GM21825 (cell line): ENCODE data around the gene EEF2K.
A peak's percentile ranks its signal among the peaks of the same experiment; 100 is the strongest.
"Not testable (repeated sequence)": the region's sequence is repeated elsewhere in the genome, so short reads cannot be mapped to it uniquely, and the experiment has no call there.

Source experiments
- ATAC-seq: cut with Tn5 transposase; IDR thresholded peaks from one replicate; pipeline ENCODE4 v1.9.1; 2021; ENCODE audit warnings: mild to moderate bottlenecking, moderate library complexity; ENCODE audit not compliant: unreplicated experiment

Gene EEF2K

DNA sequence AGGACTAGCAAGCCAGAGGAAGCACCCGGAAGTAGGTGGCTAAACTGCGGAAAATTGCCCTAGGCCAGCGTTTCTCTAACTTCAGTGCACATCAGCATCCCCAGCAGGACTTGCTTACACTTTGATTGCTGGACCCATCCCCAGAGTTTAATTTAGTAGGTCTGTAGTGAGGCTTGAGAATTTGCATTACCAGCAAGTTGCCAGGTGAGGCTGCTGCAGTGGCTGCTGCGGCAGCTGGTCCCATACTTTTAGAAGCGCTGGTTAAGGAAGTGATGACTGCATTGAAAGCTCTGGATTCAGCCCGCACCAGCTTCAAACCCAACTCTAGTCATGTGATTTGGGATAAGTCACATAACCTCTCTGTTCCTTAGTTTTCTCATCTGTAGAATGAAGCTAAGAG lies 4.2 kb downstream of the EEF2K start:
- no peak for ATAC-seq

DNA sequence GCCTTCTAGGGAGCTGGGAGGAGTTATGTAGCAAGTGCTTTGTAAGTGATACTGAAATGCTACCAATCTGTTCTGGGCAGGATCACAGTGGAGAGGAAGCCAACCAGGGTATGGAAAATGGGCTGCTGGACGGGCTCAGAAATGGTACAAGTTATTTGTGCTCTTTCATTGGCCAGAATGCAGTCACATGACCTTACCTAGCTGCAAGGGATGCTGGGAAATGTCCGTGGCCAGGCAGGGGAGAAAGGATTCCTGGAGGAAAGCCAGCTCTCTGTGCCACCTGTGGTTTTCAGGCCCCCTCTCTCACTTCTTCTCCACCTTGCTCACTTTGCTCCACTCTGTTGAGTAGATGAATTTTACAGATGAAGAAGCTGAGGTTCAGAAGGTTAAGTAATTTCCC lies 4.8 kb downstream of the EEF2K start:
- no peak for ATAC-seq

DNA sequence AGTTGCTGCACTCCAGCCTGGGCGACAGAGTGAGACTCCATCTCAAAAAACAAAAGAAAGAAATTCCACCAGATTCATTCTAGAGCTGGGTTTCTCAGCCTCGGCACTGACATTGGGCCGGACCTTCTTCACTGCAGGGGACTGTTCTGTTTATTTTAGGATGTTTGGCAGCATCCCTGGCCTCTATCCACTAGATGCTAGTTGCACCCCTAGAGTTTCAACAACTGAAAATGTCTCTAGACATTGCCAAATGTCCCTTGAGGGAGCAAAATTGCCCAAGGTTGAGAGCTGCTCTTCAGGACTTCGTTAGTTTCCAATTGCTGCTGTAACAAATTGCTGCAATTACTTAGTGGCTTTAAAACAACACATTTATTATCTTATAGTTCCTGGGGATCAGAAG lies 7.2 kb downstream of the EEF2K start:
- no peak for ATAC-seq

DNA sequence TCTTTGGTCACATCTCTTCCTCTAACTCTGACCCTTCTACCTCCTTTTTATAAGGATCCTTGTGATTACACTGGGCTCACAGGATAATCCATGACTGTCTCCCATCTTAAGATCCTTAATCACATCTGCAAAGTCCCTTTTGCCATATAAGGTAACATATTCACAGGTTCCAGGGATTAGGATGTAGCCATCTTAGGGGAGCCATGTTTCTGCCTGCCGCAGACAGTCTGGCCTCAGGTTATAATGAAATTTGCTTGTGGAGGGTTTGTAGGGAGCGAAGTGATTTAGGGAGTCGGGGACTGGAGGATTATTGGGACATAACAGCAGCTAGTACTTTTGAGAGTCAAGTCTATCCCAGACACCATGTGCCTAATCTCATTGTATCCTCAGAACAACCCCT lies 7.7 kb downstream of the EEF2K start:
- ATAC-seq: no peak

DNA sequence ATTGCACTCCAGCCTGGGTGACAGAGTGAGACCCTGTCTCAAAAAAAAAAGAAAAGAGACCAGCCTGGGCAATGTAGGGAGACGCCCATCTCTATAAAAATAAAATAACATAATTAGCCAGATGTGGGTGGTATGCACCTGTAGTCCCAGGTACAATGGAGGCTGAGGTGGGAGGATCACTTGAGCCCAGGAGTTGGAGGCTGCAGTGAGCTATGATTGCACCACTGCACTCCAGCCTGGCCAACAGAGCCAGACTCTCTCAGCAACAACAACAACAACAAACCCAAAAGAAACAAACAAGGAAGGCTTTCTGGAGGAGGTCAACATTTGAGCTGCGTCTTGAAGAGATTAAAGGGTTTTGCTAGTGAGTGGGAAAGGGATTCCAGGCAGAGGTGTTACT lies 8.3 kb downstream of the EEF2K start:
- no peak for ATAC-seq

DNA sequence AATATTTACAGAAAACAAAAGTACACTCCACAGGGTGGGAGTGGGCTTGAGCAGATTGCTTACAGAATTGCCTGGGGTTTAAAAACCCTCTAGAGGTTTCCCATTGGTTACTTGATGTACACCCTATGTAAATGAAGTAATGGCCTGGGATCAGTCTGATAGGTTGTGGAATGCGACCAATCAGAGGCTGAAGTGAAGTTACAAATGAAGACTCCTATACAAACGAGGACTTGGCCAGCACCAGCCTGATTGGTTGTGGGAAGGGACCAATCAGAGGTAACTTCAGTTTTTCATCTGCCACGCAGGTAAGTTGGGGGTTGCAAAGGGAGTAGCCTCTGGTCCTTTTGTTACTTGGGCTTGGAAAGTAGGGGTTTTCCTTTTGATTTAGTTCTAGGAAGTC lies 8.8 kb downstream of the EEF2K start:
- ATAC-seq: no peak

DNA sequence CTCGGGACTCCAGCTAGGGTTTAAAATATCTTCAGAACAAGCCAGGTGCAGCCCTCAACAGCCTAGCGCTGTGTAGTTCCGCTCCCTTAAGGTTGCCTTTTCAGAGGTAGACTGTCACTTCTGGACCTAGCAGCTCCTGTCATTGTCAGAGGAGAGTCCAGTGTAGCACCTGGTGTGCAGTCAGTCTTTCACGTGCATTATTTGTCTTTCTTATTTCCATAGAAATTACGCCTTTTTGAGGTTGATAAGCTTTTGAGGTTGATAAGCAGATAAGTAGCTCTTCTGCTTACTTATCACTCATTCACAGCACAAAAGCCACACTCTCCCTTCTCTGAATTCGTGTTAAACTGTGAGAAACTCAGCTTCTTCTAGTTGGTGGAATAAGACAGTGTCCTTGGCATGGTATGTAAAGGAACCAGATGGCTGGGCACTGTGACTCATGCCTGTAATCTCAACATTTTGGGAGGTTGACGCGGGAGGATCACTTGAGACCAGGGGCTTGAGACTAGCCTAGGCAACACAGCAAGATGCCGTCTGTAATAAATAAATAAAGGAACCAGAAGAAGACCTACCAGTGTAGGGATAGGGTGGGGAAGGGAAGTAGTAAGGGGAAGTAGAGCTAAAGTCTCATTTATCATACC lies 10.2 kb downstream of the EEF2K start:
- ATAC-seq: no peak

DNA sequence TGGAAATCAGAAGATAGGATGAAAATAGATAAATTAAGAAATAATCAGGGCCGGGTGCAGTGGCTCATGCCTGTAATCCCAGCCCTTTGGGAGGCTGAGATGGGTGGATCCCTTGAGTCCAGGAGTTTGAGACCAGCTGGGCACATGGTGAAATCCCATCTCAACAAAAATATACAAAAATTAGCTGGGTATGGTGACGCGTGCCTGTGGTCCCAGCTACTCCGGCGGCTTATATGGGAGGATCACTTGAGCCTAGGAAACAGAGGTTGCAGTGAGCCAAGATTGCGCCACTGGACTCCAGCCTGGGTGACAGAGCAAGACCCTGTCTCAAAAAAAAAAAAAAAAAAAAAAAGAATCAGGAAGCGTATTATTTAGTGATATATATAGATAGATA lies 10.8 kb downstream of the EEF2K start:
- ATAC-seq: not testable (repeated sequence)

DNA sequence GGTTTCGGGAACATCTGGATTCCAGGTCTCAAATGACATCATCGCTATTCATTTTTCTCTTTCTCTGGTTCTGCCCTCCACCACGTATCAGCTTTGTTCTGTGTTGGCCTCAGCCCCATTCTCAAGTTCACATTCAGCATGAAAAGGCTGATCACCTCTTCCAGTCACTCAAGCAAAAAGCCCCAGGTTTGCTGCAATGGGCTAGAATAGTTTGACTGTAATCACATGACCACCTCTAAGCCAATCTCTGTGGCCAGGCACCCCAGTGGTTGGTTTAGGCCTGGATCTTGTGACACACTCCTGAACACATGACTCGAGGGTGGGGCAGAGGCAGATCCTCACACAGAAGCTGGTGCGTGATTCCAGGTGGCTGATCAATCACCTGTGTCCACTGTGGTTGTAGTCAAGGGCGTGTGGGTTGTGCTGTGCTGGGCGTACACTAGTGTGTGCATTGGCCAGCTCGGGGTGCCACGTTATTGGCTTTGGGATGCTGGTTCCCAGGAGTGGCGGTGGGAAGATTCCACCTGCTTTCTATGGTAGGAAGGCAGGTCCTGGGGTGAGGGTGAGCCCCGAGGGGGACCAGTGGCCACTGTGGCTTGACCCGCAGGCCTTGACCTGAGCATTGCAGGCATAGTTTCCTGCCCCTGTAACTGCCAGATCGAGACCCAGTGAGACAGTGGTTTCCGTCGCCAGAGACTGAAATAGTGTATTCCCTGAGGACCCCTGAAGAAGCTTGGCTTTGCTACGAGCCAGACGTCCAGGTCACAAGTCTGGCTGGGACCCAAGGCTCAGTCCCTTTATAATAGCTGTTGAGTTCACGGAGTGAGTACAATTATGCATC lies 12.0 kb downstream of the EEF2K start:
- peak; percentile 77 for ATAC-seq

DNA sequence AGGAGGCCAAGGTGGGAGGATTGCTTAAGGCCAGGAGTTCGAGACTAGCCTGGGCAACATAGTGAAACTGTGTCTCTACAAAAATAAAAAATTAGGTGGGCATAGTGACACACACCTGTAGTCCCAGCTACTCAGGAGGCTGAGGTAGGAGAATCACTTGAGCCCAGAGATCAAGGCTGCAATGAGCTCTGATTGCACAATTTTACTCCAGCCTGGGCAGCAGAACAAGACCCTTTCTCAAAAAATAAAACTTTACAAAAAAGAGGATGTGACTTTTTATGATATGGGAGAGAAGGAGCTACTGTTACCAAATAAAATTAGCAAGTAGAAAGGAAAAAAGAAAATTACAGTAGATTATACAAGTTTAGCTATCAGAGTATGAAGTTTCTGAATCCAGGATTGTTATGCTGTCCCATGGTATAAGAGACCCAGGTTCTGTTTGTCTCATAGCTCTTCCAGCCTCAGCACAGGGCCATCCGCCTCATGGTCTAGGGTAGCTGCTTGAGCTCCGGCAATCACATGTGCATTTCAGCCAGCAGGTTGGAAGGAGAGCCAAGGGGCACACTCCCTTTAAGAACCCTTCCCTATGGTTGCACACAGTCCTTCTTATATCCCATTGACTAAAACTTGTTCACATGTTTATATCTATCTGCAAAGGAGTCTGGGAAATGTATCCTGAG lies 13.5 kb downstream of the EEF2K start:
- ATAC-seq: no peak

DNA sequence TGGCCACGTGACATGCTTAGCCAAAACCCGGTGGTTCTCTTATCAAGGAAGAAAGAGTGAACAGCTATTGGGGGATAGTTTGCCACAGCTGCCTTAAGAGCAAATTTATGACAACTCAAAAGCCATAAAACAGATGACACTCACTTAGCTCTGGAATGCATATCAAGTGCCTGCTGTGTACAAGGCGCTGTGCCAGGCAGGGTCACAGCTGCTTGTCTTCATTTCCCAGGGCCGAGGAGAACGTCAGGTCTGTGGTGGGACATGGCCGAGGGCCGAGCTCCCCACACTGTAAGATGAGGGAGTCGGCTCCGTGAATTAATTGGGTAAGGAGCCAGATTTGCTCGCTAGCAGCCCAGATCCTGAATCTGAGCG lies 14.0 kb downstream of the EEF2K start:
- ATAC-seq: no peak

DNA sequence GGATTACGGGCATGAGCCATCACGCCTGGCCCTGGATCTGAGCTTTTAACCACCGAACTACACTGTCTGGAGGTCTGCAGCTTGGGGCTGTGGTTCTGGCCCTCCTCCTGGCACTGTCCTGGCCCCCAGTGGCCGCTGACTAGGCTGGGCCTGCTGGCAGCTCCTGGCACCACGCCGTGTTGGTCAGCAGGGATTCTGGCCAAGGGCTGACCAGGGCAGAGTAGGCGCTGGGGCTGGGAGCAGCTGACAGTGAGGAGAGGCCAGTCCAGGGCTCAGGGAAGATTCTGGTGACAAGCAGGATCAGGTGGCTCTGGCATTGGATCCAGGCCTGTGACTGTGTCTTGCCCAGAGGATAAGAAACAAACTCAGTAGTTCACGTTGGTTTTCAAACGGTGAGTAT lies 14.6 kb downstream of the EEF2K start:
- no peak for ATAC-seq

DNA sequence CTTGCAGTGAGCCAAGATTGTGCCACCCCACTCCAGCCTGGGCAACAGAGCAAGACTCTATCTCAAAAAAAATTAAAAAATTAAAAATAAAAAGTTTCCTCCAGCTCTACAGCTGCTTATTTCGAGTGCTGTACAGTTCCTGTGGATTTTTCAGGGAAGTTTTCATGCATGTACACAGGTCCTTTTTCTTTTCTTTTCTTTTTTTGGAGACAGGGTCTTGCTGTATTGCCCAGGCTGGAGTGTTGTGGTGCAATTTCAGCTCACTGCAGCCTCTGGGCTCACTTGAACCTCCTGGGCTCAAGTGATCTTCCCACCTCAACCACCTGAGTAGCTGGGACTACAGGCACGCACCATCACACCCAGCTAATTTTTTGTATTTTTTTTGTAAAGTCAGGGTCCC lies 15.9 kb downstream of the EEF2K start:
- ATAC-seq: no peak

DNA sequence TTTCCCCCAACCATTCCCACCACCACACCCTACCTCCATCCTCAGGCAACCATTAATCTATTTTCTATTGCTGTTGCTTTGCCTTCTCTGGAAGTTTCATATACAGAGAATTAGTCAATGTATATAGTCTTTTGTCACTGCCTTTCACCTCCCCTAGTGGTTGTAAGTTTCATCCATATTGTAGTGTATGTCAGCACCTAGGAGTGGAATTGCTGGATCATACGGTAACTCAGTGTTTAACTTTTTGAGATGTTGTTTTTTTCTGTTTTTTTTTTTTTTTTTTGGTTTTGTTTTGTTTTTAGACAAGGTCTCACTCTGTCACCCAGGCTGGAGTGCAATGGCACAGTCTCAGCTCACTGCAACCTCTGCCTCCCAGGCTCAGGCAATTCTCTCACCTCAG lies 16.9 kb downstream of the EEF2K start:
- no peak for ATAC-seq

DNA sequence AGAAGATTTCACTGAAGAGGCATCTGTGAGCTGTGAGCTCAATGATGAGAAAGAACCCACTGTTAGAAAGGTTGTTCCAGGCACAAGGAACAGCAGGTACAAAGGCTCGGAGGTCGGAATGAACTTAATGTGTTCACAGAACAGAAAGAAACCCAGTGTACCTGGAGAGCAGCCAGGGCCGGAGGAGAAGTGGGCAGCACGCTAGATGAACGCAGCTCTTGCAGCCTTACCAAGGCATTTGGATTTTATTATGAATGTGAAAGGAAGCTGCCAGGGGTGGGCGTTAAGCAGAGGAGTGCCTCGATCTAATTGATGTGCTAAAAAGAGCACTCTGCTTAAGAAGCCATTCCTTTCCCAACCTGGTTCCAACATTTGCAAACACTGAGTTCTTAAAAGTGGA lies 19.0 kb downstream of the EEF2K start:
- ATAC-seq: no peak

DNA sequence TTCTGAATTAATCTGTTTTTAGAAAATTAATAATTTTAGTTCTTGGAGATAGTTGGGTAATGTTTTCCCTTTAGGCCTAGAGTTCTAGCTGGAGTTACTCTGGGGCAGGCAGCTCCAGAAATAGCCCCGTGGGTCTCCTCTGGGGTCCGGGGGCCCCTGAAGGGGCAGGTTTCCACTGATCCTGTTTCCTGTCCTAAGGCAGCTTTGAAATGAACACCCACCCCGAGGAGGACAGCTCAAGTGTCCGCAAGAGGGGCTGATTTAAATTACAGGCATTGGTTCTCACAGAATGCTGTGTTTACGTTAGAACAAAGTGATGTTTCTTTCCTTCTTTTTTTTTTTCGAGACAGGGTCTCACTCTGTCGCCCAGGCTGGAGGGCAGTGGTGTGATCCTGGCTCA lies 23.8 kb downstream of the EEF2K start:
- no peak for ATAC-seq

DNA sequence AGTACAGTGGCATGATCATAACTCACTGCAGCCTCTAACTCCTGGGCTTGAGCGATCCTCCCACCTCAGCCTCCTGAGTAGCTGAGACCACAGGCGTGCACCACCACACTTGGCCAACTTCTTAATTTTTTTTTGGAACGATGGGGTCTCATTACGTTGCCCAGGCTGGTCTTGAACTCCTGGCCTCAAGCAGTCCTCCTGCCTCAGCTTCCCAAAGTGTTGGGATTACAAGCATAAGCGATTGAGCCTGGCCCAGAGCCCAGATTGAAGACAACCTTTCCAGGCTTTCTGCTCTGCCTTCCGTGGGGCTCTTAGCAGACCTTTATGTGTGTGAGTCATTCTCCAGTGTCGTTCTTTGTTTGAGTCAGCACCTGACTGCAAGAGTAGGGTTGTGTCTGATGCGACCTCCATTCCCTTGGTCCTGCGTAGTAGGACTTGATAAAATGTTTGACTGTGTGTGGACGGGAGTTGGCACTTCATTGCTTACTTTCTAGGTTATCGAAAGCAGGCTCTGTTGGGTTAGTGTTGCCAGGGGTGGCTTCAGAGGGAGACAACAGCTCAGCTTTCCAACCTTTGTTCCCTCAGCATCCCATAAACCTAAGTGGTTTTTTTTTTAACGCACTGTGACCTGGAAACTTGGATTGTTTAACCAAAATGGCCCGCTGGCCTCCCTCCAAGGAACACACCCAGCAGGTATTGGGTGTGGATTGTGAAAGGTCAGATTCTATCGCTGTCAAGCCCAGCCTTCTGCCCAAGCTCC lies 26.4 kb downstream of the EEF2K start:
- no peak for ATAC-seq

DNA sequence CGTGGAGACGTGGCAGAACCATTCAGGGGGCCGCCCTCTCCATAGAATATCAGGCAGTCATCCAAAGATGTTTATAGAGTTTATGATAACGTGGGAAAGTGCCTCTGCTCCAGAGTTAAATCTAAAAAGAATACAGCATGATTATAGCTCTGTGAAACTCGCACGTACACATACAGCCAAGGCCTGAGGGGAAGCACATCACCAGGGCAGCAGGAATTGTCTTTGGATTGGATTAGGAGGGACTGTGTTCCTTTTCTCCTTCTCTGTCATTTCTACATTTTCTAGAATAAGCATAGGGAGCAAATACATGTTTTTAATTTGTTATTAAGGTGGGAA lies 26.9 kb downstream of the EEF2K start:
- no peak for ATAC-seq

DNA sequence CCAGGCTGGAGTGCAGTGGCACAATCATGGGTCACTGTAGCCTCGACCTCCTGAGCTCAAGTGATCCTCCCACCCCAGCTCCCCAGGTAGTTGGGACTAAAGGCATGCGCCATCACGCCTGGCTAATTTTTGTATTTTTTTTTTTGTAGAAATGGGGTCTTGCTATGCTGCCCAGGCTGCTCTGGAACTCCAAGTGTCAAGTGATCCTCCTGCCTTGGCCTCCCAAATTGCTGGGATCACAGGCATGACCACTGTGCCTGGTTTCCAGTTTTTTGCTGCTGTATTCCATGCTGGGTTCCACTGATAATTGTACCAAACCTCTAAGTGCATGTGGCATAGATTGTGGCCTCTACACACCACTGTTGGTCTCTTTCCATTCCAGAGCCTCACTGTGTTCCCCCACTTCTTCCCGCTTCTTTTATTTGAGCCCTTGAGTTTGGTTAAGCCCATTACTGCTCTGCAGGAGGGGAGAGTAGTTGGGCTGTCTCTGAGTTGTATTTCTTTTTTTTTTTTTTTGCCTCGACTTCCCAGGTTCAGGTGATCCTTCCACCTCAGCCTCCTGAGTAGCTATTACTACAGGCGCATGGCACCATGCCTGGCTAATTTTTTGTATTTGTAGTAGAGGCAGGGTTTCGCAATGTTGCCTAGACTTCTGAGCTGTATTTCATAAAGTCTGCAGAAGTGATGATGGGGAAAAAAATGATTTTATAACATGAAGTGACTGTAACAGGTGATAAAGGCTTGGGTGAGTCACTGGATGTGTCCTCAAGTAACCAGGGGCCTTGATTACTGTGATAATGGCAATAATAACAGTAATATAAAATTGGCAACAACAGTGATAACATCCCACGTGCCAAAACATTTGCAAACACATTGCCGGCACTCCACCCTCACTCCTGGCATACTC lies 30.0 kb downstream of the EEF2K start:
- no peak for ATAC-seq

DNA sequence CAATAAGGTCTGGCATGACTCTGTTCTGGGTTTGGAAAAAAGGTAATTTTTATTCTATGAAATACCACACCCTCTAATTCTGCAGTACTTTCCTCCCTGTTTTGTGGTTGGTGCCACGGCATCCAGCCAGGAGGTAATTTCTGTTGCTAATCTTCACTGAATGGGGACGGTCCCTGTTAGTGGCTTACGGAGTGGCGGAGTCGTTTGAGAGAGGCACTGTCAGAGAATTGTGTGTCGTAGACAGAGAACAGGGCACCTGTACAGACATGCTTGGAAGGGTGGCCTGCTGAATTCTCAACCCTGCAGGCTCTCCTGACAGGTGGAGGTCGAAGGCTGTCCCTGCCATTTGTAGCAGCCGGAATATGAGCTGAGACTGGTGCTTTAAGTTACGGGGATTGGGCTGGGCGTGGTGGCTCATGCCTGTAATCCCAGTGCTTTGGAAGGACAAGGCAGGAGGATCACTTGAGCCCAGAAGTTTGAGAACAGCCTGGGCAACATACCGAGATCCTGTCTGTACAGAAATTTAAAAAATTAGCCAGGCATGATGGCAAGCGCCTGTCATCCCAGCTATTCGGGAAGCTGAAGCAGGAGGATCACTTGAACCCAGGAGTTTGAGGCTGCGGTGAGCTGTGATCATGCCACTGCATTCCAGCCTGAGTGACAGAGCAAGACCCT lies 33.2 kb downstream of the EEF2K start:
- no peak for ATAC-seq
